K562 (cell line): ENCODE measurements around the gene ZSCAN22. TPM values are rescaled to one million over a fixed set of nuclear protein-coding genes. Genes with fewer than 3 reads are reported as not detected.

Experiments
- ATAC-seq: fragments of 200-7000 bp; cut with Tn5 transposase; 3 replicates; pipeline ENCODE4 v1.9.1; 2020; ENCODE audit warnings: moderate library complexity
- BruUV-seq: library from RNA; stranded (reverse); fragments of 400-500 nt; replicated peaks from 2 replicates; lab custom pipeline; 2021; lab: Mats Ljungman, UMichigan
- CTCF ChIA-PET: fragments of 300-600 bp; formaldehyde crosslinking; extraction: SDS; loops from one replicate; lab custom pipeline; 2021; ENCODE audit warnings: low intra/inter-chr PET ratio; lab: Yijun Ruan, JAX
- POLR2A ChIA-PET: fragments of 300-600, 350-650 bp; sonication (Branson Sonifier 250); formaldehyde crosslinking; extraction: SDS; loops from one replicate; lab custom pipeline; 2021; ENCODE audit warnings: antibody characterized with exemption, inconsistent platforms; lab: Yijun Ruan, JAX
- DNase-seq, 4 experiments: peaks; one replicate each; pipeline versions ENCODE4 v3.0.0 to v3.0.0-alpha.2; 2011 to 2018; ENCODE audit warnings: low spot score in 3 of 4, mixed read lengths in 3 of 4; ENCODE audit errors: extremely low read depth in 1 of 4
- FAIRE-seq: peaks from 2 replicates; lab custom pipeline; 2011; peaks lifted over from hg19 to GRCh38; lab: Jason Lieb, UNC
- H2AFZ ChIP-seq: 2 replicates; pipeline ENCODE4 v1.6.0; 2011; ENCODE audit warnings: low read depth, low read length, control low read depth, inconsistent platforms
- H3K27ac ChIP-seq: fragments of 200-600 bp; 3 replicates; pipeline ENCODE4 v1.8.0; 2011; ENCODE audit warnings: low read depth, mild to moderate bottlenecking, control low read depth, inconsistent platforms, low read length, moderate library complexity, mixed read lengths; ENCODE audit errors: extremely low read depth
- H3K27me3 ChIP-seq, 2 experiments: fragments of 300-600 bp in 1 of 2; 2 replicates in 1 of 2; 3 replicates in 1 of 2; pipeline versions ENCODE4 v1.6.0 to v1.8.0; 2011; ENCODE audit warnings: inconsistent platforms in 2 of 2, low read length in 2 of 2, mild to moderate bottlenecking in 1 of 2, mixed read lengths in 1 of 2, moderate library complexity in 1 of 2; ENCODE audit not compliant: control insufficient read depth in 2 of 2, insufficient read depth in 2 of 2
- H3K36me3 ChIP-seq: fragments of 300-600 bp; 3 replicates; pipeline ENCODE4 v1.8.0; 2011; ENCODE audit warnings: mild to moderate bottlenecking, low read length, inconsistent platforms; ENCODE audit not compliant: control insufficient read depth, insufficient read depth
- H3K4me1 ChIP-seq, 2 experiments: fragments of 200-600 bp in 1 of 2; replicated peaks in 1 of 2; 2 replicates in 1 of 2; 3 replicates in 1 of 2; pipeline versions ENCODE4 v1.5.1 to v1.8.0; 2011; ENCODE audit warnings: inconsistent platforms in 2 of 2, low read length in 2 of 2, mild to moderate bottlenecking in 1 of 2, mixed read lengths in 1 of 2, moderate library complexity in 1 of 2; ENCODE audit not compliant: control insufficient read depth in 2 of 2, insufficient read depth in 2 of 2
- H3K4me2 ChIP-seq: 2 replicates; pipeline ENCODE4 v1.6.1; 2011; ENCODE audit warnings: low read length, control low read depth, inconsistent platforms, mixed read lengths; ENCODE audit not compliant: insufficient read depth
- H3K4me3 ChIP-seq: fragments of 200-600 bp; sonication (generic), shearing (Covaris generic); 2 replicates; pipeline ENCODE4 v1.5.1; 2016; ENCODE audit warnings: control low read depth, inconsistent platforms
- H3K79me2 ChIP-seq: fragments of 200-600 bp; 3 replicates; pipeline ENCODE4 v1.8.0; 2011; ENCODE audit warnings: low read length, inconsistent platforms; ENCODE audit not compliant: control insufficient read depth, insufficient read depth
- H3K9ac ChIP-seq, 2 experiments: 2 replicates each; pipeline versions ENCODE4 v1.6.0 to v1.6.1; 2011; ENCODE audit warnings: low read depth in 2 of 2, low read length in 2 of 2, control low read depth in 1 of 2, inconsistent platforms in 1 of 2, mild to moderate bottlenecking in 1 of 2, mixed read lengths in 1 of 2; ENCODE audit not compliant: insufficient read depth in 1 of 2
- H3K9me1 ChIP-seq: one replicate; pipeline ENCODE4 v1.6.0; 2011; ENCODE audit warnings: inconsistent platforms, mild to moderate bottlenecking, low read length, moderate library complexity; ENCODE audit not compliant: control insufficient read depth, insufficient read depth
- H3K9me3 ChIP-seq: replicated peaks from 2 replicates; pipeline ENCODE4 v1.5.1; 2011; ENCODE audit warnings: low read depth, low read length, inconsistent platforms; ENCODE audit not compliant: control insufficient read depth, insufficient read depth
- H4K20me1 ChIP-seq: replicated peaks from 2 replicates; pipeline ENCODE4 v1.6.1; 2011; ENCODE audit warnings: low read length, inconsistent platforms, mixed read lengths; ENCODE audit not compliant: control insufficient read depth, insufficient read depth
- ETV5 ChIP-seq: sonication (generic); formaldehyde crosslinking; IDR thresholded peaks from 2 replicates; pipeline ENCODE4 v1.4.0; 2020; ENCODE audit warnings: low read depth, mild to moderate bottlenecking, missing genetic modification reagents
- HNRNPK ChIP-seq: fragments of 200-400 bp; formaldehyde crosslinking; IDR thresholded peaks from one replicate; pipeline ENCODE4 v1.6.1; 2018; ENCODE audit warnings: mild to moderate bottlenecking, low read depth, low read length; ENCODE audit not compliant: poor library complexity, severe bottlenecking
- POLR2G ChIP-seq: fragments of 200-400 bp; formaldehyde crosslinking; IDR thresholded peaks from 2 replicates; pipeline ENCODE4 v1.6.1; 2017; ENCODE audit warnings: low read depth, mild to moderate bottlenecking, antibody characterized with exemption, low read length, moderate library complexity
- RBFOX2 ChIP-seq: fragments of 200-400 bp; formaldehyde crosslinking; IDR thresholded peaks from 2 replicates; pipeline ENCODE4 v1.6.1; 2017; ENCODE audit warnings: low read depth, mild to moderate bottlenecking, low read length, moderate library complexity
- SNRNP70 ChIP-seq: fragments of 200-400 bp; formaldehyde crosslinking; optimal IDR thresholded peaks from 2 replicates; pipeline ENCODE3; 2017; ENCODE audit warnings: low read depth, low read length
- SRSF7 ChIP-seq: fragments of 200-400 bp; formaldehyde crosslinking; optimal IDR thresholded peaks from 2 replicates; pipeline ENCODE3; 2017; ENCODE audit warnings: mild to moderate bottlenecking, low read depth, low read length
- THRA ChIP-seq: fragments of 450-650 bp; IDR thresholded peaks from 2 replicates; pipeline ENCODE4 v1.6.1; 2017; ENCODE audit warnings: mild to moderate bottlenecking, moderate library complexity
- U2AF1 ChIP-seq: fragments of 200-400 bp; formaldehyde crosslinking; optimal IDR thresholded peaks from 2 replicates; pipeline ENCODE3; 2017; ENCODE audit warnings: mild to moderate bottlenecking, low read depth, low read length, moderate library complexity
- ZC3H11A ChIP-seq: IDR thresholded peaks from 2 replicates; pipeline ENCODE4 v1.6.1; 2012; ENCODE audit warnings: low read depth, low read length, improper control_type of control experiment
- ZNF217 ChIP-seq: sonication (generic); formaldehyde crosslinking; IDR thresholded peaks from 2 replicates; pipeline ENCODE4 v1.8.0; 2022; ENCODE audit warnings: mild to moderate bottlenecking, missing genetic modification reagents
- ZNF639 ChIP-seq, 2 experiments: fragments of 200-800 bp in 1 of 2; sonication (Bioruptor generic) in 1 of 2; sonication (generic) in 1 of 2; formaldehyde crosslinking in 1 of 2; IDR thresholded peaks in 1 of 2; conservative IDR thresholded peaks in 1 of 2; 2 replicates each; pipeline versions ENCODE4 v1.5.0 to v1.6.1; 2016 to 2020; ENCODE audit warnings: missing compliant biosample characterization in 1 of 2, missing genetic modification characterization in 1 of 2, missing genetic modification reagents in 1 of 2
- WGBS: fragments of 100-300 bp; shearing (Covaris generic); methylation state at CpG from one replicate; pipeline ENCODE4 v1.1.6; 2016; ENCODE audit warnings: low coverage, mixed read lengths; ENCODE audit not compliant: insufficient coverage; ENCODE audit errors: missing lambda C conversion rate; 5-methylcytosine and 5-hydroxymethylcytosine counted together
- in situ Hi-C: fragments of 300-500 bp; cut with MboI; formaldehyde crosslinking; loops from 4 replicates; pipeline ENCODE4 v1.15.0; 2018; ENCODE audit warnings: inconsistent platforms, mixed read lengths
- intact Hi-C: fragments of 100-400 bp; cut with micrococcal nuclease; formaldehyde crosslinking; loops from 2 replicates; pipeline ENCODE4 v1.14.2; 2022
- polyA plus RNA-seq, 8 experiments: library from polyadenylated mRNA; depleted of rRNA in 4 of 8; stranded (reverse) in 5 of 8; unstranded in 3 of 8; fragments of >200 nt; fragmentation: Nextera tagmentation in 2 of 8; fragmentation: Illumina TruSeq in 1 of 8; extraction: Ambion mirVana in 2 of 8; extraction: Trizol in 1 of 8; gene quantifications; 2 replicates each; pipeline versions ENCODE4 v1.2.1 to v1.2.3, GENCODE V29; 2011 to 2014; ENCODE audit warnings: inconsistent platforms in 1 of 8, missing spikeins in 1 of 8
- total RNA-seq, 7 experiments: library from RNA; depleted of rRNA in 6 of 7; stranded (reverse); fragments of >200 nt in 6 of 7; fragmentation: Illumina TruSeq in 2 of 7; extraction: Trizol in 2 of 7; gene quantifications; 2 replicates each; pipeline versions ENCODE4 v1.2.1 to v1.2.3, GENCODE V29; 2011 to 2021; ENCODE audit warnings: low replicate concordance in 1 of 7

Gene ZSCAN22
- total and polyA plus RNA-seq, 9 of the 15 experiments (the other 6 are each of a cell fraction or from before 2014, with no cell fraction given) = 0.98 to 5.3 (median 3.0) TPM

- CTCF ChIA-PET = no interaction called here
- no peak for DNase-seq
- no peaks in the 10 kb centered on the region for H3K79me2 ChIP-seq
- POLR2A ChIA-PET = interaction anchor here (1.0 kb wide), 1 partner anchor 9 kb away, joined by 5 read pairs; the partner anchor contains the start of gene ZNF497
- no peaks in the 10 kb centered on the region for H3K36me3 ChIP-seq
- intact Hi-C loops (no loop called here), in situ Hi-C loops (no loop called here)
- H3K9ac ChIP-seq = peak overlapping the region in 1 of 2 experiments; percentile 14; a peak in 1 of 4 replicates
- H3K27ac ChIP-seq = no peak overlapping the region
- no peaks in the 10 kb centered on the region for H3K9me3 ChIP-seq
- no peak overlapping the region for H3K4me2 ChIP-seq
- WGBS = 51% methylated on average over 14 of the region's 15 CpGs
- FAIRE-seq = no peak
- no peaks in the 10 kb centered on the region for H3K27me3 ChIP-seq
- 0 out of 2 replicates have a peak, but pooled peaks have one; percentile 29 for TF ChIP-seq POLR2G
- no peak for TF ChIP-seq SRSF7
- no peak for TF ChIP-seq U2AF1
- no peak; the same call in 2 of the 3 replicates for ATAC-seq
- H3K4me1 ChIP-seq = peaks cover 0 to 22% of the 10 kb centered on the region in 2 experiments; a peak in 2 of 5 replicates
- no peak overlapping the region for H2AFZ ChIP-seq
- no TSS peak for BruUV-seq
- H3K9me1 ChIP-seq = no peaks in the 10 kb centered on the region
- no peaks in the 10 kb centered on the region for H4K20me1 ChIP-seq
- no peak overlapping the region for H3K4me3 ChIP-seq
These were observed 27.1 kb downstream of the ZSCAN22 start for GRCh38 chr19:58353717-58354477.

GRCh38 chr19:58354478-58355030 is 27.8 kb downstream of the ZSCAN22 start:
- H3K9me1 ChIP-seq = no peaks in the 10 kb centered on the region
- peaks cover 0 to 24% of the 10 kb centered on the region in 2 experiments; a peak in 2 of 5 replicates for H3K4me1 ChIP-seq
- no peaks in the 10 kb centered on the region for H3K79me2 ChIP-seq
- no peak overlapping the region for H3K4me3 ChIP-seq
- in situ Hi-C loops = no loop called here
- 17% methylated on average over 6 of the region's 6 CpGs for WGBS
- 0 out of 4 replicates have a peak overlapping the region, but pooled peaks of 1 of the 2 experiments have one; percentile 6 for H3K9ac ChIP-seq
- FAIRE-seq (no peak), DNase-seq (no peak), ATAC-seq (no peak)
- H3K27ac ChIP-seq = no peak overlapping the region
- BruUV-seq = no TSS peak
- no peaks in the 10 kb centered on the region for H3K9me3 ChIP-seq
- H2AFZ ChIP-seq = no peak overlapping the region
- intact Hi-C loops = no loop called here
- H3K4me2 ChIP-seq = no peak overlapping the region
- CTCF ChIA-PET = no interaction called here
- H3K27me3 ChIP-seq = no peaks in the 10 kb centered on the region
- H4K20me1 ChIP-seq = no peaks in the 10 kb centered on the region
- H3K36me3 ChIP-seq = no peaks in the 10 kb centered on the region
- POLR2A ChIA-PET = interaction anchor here (1.0 kb wide), 1 partner anchor 8 kb away, joined by 5 read pairs; the partner anchor contains the start of gene ZNF497
- no peak for TF ChIP-seq ETV5 (CRISPR knock-in tag)
- TF ChIP-seq ZC3H11A = no peak
- no peak for TF ChIP-seq RBFOX2
- TF ChIP-seq THRA = no peak
- TF ChIP-seq ZNF639 (CRISPR knock-in tag; conservative IDR thresholded peaks at IDR 0.05 in 1 of 2, IDR thresholded peaks at IDR 0.05 in 1 of 2) = no peak
- no peak for TF ChIP-seq ZNF217 (CRISPR knock-in tag)
- TF ChIP-seq SNRNP70 = no peak
- TF ChIP-seq HNRNPK = no peak
